HG03060 (cell line): ENCODE measurements around the gene SYDE1.

Experiments used
- ATAC-seq: cut with Tn5 transposase; IDR thresholded peaks from one replicate; pipeline ENCODE4 v1.9.1; 2021; ENCODE audit warnings: low read depth, moderate number of reproducible peaks; ENCODE audit not compliant: unreplicated experiment

Gene SYDE1

GRCh38 chr19:15161028-15161984 is 54.1 kb downstream of the SYDE1 start:
- no peak for ATAC-seq
